Liver (tissue), 9 donors: ENCODE measurements around the gene PTPN14. TPM values are rescaled to one million over a fixed set of nuclear protein-coding genes. Genes with fewer than 3 reads are reported as not detected.
"Not testable (repeated sequence)": the region's sequence is repeated elsewhere in the genome, so short reads cannot be mapped to it uniquely, and the experiment has no call there.

Experiments used
- DNase-seq: peaks from one replicate; pipeline ENCODE4 v3.0.0-alpha.2; 2017; ENCODE audit warnings: low spot score
- H3K27ac ChIP-seq, 2 donors: one replicate each; pipeline ENCODE4 v1.7.0; 2013; ENCODE audit warnings: inconsistent platforms in 2 of 2, low read length in 2 of 2, control low read depth in 1 of 2, low read depth in 1 of 2, mild to moderate bottlenecking in 1 of 2
- H3K27me3 ChIP-seq, 4 donors: one replicate each; pipeline versions ENCODE4 v1.6.1 to v1.7.0; 2013; ENCODE audit warnings: low read length in 3 of 4, inconsistent platforms in 1 of 4, mild to moderate bottlenecking in 1 of 4, moderate library complexity in 1 of 4; ENCODE audit not compliant: control insufficient read depth in 4 of 4, insufficient read depth in 4 of 4
- H3K36me3 ChIP-seq, 4 donors: one replicate each; pipeline versions ENCODE4 v1.6.1 to v1.7.0; 2013; ENCODE audit warnings: low read length in 3 of 4, mild to moderate bottlenecking in 3 of 4, low read depth in 1 of 4, moderate library complexity in 1 of 4; ENCODE audit not compliant: control insufficient read depth in 4 of 4, insufficient read depth in 3 of 4
- H3K4me1 ChIP-seq, 4 donors: one replicate each; pipeline versions ENCODE4 v1.6.1 to v1.7.0; 2013; ENCODE audit warnings: low read length in 3 of 4, mild to moderate bottlenecking in 3 of 4, moderate library complexity in 1 of 4; ENCODE audit not compliant: control insufficient read depth in 4 of 4, insufficient read depth in 4 of 4
- H3K4me3 ChIP-seq, 3 donors: one replicate each; pipeline versions ENCODE4 v1.6.1 to v1.7.0; 2013; ENCODE audit warnings: low read length in 3 of 3, control low read depth in 1 of 3, low read depth in 1 of 3, mild to moderate bottlenecking in 1 of 3
- H3K9ac ChIP-seq, 2 donors: one replicate each; pipeline ENCODE4 v1.7.0; 2013; ENCODE audit warnings: low read length in 2 of 2, mild to moderate bottlenecking in 2 of 2, moderate library complexity in 2 of 2, control low read depth in 1 of 2, low read depth in 1 of 2
- H3K9me3 ChIP-seq, 4 donors: one replicate each; pipeline versions ENCODE4 v1.6.1 to v1.7.0; 2013; ENCODE audit warnings: low read length in 3 of 4; ENCODE audit not compliant: control insufficient read depth in 4 of 4
- CTCF ChIP-seq: fragments of 150-350 bp; IDR thresholded peaks from 2 replicates; pipeline ENCODE4 v1.5.1; 2017; ENCODE audit warnings: improper control_type of control experiment, low read depth, low read length; ENCODE audit not compliant: missing input control
- EGR1 ChIP-seq, 2 donors: IDR thresholded peaks; 2 replicates each; pipeline ENCODE4 v1.6.1; 2016 to 2018; ENCODE audit warnings: antibody characterized with exemption in 2 of 2, low read depth in 2 of 2
- FOXA1 ChIP-seq: IDR thresholded peaks from 2 replicates; pipeline ENCODE4 v1.6.1; 2016; ENCODE audit warnings: antibody characterized with exemption
- FOXA2 ChIP-seq: IDR thresholded peaks from 2 replicates; pipeline ENCODE4 v1.6.1; 2016; ENCODE audit warnings: antibody characterized with exemption
- GABPA ChIP-seq, 2 donors: IDR thresholded peaks in 1 of 2; conservative IDR thresholded peaks in 1 of 2; 2 replicates each; pipeline ENCODE4 v1.6.1; 2016; ENCODE audit warnings: antibody characterized with exemption in 2 of 2, mild to moderate bottlenecking in 1 of 2, moderate library complexity in 1 of 2
- HNF4A ChIP-seq, 2 donors: conservative IDR thresholded peaks; 2 replicates each; pipeline ENCODE4 v1.6.1; 2016; ENCODE audit warnings: antibody characterized with exemption in 2 of 2, mild to moderate bottlenecking in 2 of 2
- HNF4G ChIP-seq: IDR thresholded peaks from 2 replicates; pipeline ENCODE4 v1.6.1; 2016; ENCODE audit warnings: antibody characterized with exemption
- JUND ChIP-seq, 2 donors: IDR thresholded peaks; 2 replicates each; pipeline ENCODE4 v1.6.1; 2016; ENCODE audit warnings: antibody characterized with exemption in 2 of 2
- NR2F2 ChIP-seq: IDR thresholded peaks from 2 replicates; pipeline ENCODE4 v1.6.1; 2016; ENCODE audit warnings: antibody characterized with exemption
- RAD21 ChIP-seq, 2 donors: IDR thresholded peaks; 2 replicates each; pipeline ENCODE4 v1.6.1; 2016; ENCODE audit warnings: antibody characterized with exemption in 2 of 2, mild to moderate bottlenecking in 2 of 2
- REST ChIP-seq: IDR thresholded peaks from 2 replicates; pipeline ENCODE4 v1.6.1; 2016; ENCODE audit warnings: antibody characterized with exemption, mild to moderate bottlenecking
- SP1 ChIP-seq: IDR thresholded peaks from 2 replicates; pipeline ENCODE4 v1.6.1; 2018; ENCODE audit warnings: antibody characterized with exemption, mild to moderate bottlenecking
- TAF1 ChIP-seq: conservative IDR thresholded peaks from 2 replicates; pipeline ENCODE4 v1.6.1; 2016; ENCODE audit warnings: antibody characterized with exemption, mild to moderate bottlenecking
- YY1 ChIP-seq: IDR thresholded peaks from 2 replicates; pipeline ENCODE4 v1.6.1; 2016; ENCODE audit warnings: antibody characterized with exemption, mild to moderate bottlenecking
- ZBTB33 ChIP-seq: IDR thresholded peaks from 2 replicates; pipeline ENCODE4 v1.6.1; 2016; ENCODE audit warnings: antibody characterized with exemption
- WGBS: extraction: QIAGEN DNeasy Blood & Tissue Kit; methylation state at CpG from one replicate; pipeline ENCODE4 v1.1.7; 2013; 5-methylcytosine and 5-hydroxymethylcytosine counted together
- polyA plus RNA-seq, 2 donors: library from polyadenylated mRNA; stranded (reverse) in 1 of 2; unstranded in 1 of 2; fragments of 200-250 nt in 1 of 2; fragments of >200 nt in 1 of 2; fragmentation: Nextera tagmentation in 1 of 2; extraction: Ambion mirVana in 1 of 2; gene quantifications; one replicate each; pipeline versions ENCODE4 v1.2.1 to v1.2.3, GENCODE V29; 2013 to 2015
- total RNA-seq, 2 donors: library from RNA; depleted of rRNA; stranded (reverse); fragments of >200 nt; gene quantifications; one replicate each; pipeline ENCODE4 v1.2.3, GENCODE V29; 2014
- TF ChIP-seq, protein P1 (sequence below): IDR thresholded peaks from 2 replicates; pipeline ENCODE4 v1.6.1; 2016; ENCODE audit warnings: antibody characterized with exemption
- donor health status: healthy.
- donor health status: healthy.
- donor health status: healthy.
- donor health status: healthy.
- donor health status: healthy.

Gene PTPN14
- total and polyA plus RNA-seq, 4 donors: 0.54 to 3.2 (median 1.5) TPM

DNA sequence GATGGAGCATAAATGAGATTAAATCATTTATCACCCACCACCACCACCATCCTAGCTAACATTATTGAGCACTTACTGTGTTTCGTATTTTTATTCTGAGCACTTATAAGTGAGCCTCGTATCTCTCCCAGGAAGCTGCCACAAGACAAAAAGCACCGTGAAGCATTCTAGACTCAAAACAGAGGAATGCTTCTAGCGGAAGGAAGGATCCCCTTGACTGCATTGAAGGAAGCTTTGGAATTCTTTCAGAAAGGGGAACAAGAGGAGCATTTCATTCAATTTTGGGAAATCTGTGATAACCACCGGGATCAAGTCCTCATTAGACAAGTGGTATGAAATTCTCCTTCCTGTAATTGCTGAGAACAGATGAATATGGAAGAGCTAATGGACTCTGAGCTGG, 66.3 kb downstream of the PTPN14 start:
- Histone ChIP-seq H3K4me3 (no peak overlapping the region), H3K4me1 (no peaks in the 10 kb centered on the region), H3K9ac (no peak overlapping the region), H3K27me3 (no peaks in the 10 kb centered on the region), H3K36me3 (no peaks in the 10 kb centered on the region), H3K27ac (no peak overlapping the region), H3K9me3 (no peaks in the 10 kb centered on the region)
- no peak for DNase-seq
- TF ChIP-seq GABPA (IDR thresholded peaks at IDR 0.05 in 1 of 2, conservative IDR thresholded peaks at IDR 0.05 in 1 of 2) (no peak), NR2F2 (no peak), ZBTB33 (no peak), FOXA2 (no peak), TAF1 (no peak), REST (no peak), HNF4G (no peak), EGR1 (IDR thresholded peaks at IDR 0.05; ENCODE audit: low read depth in 2 of 2) (no peak), FOXA1 (no peak), CTCF (no peak), SP1 (no peak), RAD21 (IDR thresholded peaks at IDR 0.05) (no peak), YY1 (no peak), HNF4A (conservative IDR thresholded peaks at IDR 0.05) (no peak), JUND (IDR thresholded peaks at IDR 0.05) (no peak)
- TF ChIP-seq, protein P1, sequence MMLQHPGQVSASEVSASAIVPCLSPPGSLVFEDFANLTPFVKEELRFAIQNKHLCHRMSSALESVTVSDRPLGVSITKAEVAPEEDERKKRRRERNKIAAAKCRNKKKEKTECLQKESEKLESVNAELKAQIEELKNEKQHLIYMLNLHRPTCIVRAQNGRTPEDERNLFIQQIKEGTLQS: no peak
- WGBS: 78% methylated on average over 5 of the region's 5 CpGs

- not testable (repeated sequence) for H3K27me3 ChIP-seq, DNase-seq, H3K4me3 ChIP-seq, H3K9me3 ChIP-seq, H3K27ac ChIP-seq, H3K4me1 ChIP-seq, H3K36me3 ChIP-seq, H3K9ac ChIP-seq
- 76% methylated on average over 13 of the region's 13 CpGs for WGBS
Observed at GRCh38 chr1:214483180-214483579, 68.2 kb downstream of the PTPN14 start.

- H3K4me3 ChIP-seq, H3K4me1 ChIP-seq, DNase-seq, H3K9me3 ChIP-seq, H3K27ac ChIP-seq, H3K9ac ChIP-seq, H3K36me3 ChIP-seq, H3K27me3 ChIP-seq: not testable (repeated sequence)
- WGBS: 44% methylated on average over 2 of the region's 2 CpGs
Observed at GRCh38 chr1:214481983-214482634, 69.3 kb downstream of the PTPN14 start.
